Measurements from ENCODE around the gene ANKH.

ANKH gene

DNA sequence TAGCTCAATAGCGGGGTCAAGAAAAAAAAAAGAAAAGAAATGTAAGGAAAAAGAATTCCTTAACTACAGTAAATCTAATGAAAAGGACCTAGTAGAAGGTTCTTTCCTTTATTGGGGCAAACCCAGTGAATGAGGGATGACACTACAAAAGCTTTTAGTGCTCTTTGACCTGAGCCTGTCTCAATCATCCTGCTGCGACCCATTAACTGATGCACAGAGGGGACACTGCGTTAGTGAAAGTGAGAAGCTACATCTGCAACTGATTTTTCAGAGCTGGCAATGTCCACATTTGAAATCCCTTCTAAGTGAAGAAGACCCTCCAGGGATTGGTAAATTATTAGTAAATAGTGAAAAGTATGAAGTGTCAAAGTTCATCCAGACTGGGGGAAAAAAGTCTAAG, 106.0 kb downstream of the ANKH start:
- no peak overlapping the region for H3K4me3 ChIP-seq (ENCODE audit: low read depth, low read length)
- no peaks in the 10 kb centered on the region for H3K79me2 ChIP-seq (ENCODE audit: control insufficient read depth, insufficient read depth, low read length, poor library complexity)
- DNase-seq, result no peak
- H2AFZ ChIP-seq (ENCODE audit: insufficient read depth, low read length, poor library complexity), result no peak overlapping the region
- no peaks in the 10 kb centered on the region for H3K36me3 ChIP-seq (ENCODE audit: control insufficient read depth in 1 of 2, insufficient read depth in 2 of 2, low read length in 2 of 2)
- no peak overlapping the region for H2BK120ac ChIP-seq (ENCODE audit: insufficient read depth, low read length, poor library complexity)
- H2BK5ac ChIP-seq (ENCODE audit: low read depth, low read length, poor library complexity), result no peak overlapping the region
- H3K79me1 ChIP-seq (ENCODE audit: low read length), result no peaks in the 10 kb centered on the region
- no peak overlapping the region for H3K4me2 ChIP-seq (ENCODE audit: low read length)
- H3K18ac ChIP-seq (ENCODE audit: low read length), result no peak overlapping the region
- WGBS (ENCODE audit: extremely low coverage, insufficient coverage, insufficient read length), result no CpG with 5 or more reads among the region's 3 CpGs
- H4K8ac ChIP-seq (ENCODE audit: low read depth, low read length), result no peak overlapping the region
- H3K14ac ChIP-seq (ENCODE audit: low read length), result no peak overlapping the region
- no peak overlapping the region for H3K27ac ChIP-seq (ENCODE audit: low read depth, low read length)
- H2AK5ac ChIP-seq (ENCODE audit: low read length), result no peak overlapping the region
- no peaks in the 10 kb centered on the region for H3K4me1 ChIP-seq (ENCODE audit: control insufficient read depth in 1 of 2, insufficient read depth in 2 of 2, low read length in 2 of 2)
- H4K12ac ChIP-seq (ENCODE audit: low read depth, low read length), result no peak overlapping the region
- no peak overlapping the region for H4K91ac ChIP-seq (ENCODE audit: low read depth, low read length)
- H3K27me3 ChIP-seq (ENCODE audit: insufficient read depth, low read length), result no peaks in the 10 kb centered on the region
- no peak overlapping the region for H3K4ac ChIP-seq (ENCODE audit: low read depth, low read length)
- H3K9ac ChIP-seq (ENCODE audit: low read length), result no peak overlapping the region
- no peaks in the 10 kb centered on the region for H3K9me3 ChIP-seq (ENCODE audit: insufficient read depth, low read depth, low read length)
- H2BK12ac ChIP-seq (ENCODE audit: low read length), result no peak overlapping the region
- H3K23ac ChIP-seq (ENCODE audit: low read length), result no peak overlapping the region

DNA sequence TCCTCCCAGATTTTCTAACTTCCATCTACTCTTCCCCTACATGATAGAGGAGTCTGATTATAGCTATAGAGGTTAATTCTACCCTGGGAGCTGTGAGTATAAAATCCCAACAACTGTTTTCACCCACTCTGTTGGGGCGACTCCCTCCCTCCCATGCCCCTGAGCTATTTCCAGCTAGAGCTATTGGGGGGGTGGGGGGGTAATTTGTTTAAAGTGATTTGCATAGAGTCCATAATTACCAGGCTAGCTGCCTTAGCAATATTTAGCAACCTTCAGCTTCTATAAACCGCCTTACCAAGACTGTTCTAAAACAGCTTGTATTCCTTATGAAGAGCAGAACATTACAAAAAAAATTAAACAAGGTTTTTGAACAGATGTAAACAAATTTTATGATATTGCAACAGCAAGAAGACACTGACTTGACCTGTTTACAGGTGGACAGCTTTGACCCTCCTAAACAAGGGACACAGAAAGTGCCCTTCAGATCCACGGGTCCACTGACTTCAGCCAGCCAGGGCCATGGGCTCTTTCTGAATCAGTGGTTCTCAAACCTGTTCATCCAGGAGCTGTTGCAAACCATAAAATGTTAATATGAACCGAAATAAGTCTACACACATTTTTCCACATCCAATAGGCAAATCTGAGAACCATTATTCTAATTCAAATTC, 108.9 kb downstream of the ANKH start:
- no peak overlapping the region for H4K12ac ChIP-seq (ENCODE audit: low read depth, low read length)

DNA sequence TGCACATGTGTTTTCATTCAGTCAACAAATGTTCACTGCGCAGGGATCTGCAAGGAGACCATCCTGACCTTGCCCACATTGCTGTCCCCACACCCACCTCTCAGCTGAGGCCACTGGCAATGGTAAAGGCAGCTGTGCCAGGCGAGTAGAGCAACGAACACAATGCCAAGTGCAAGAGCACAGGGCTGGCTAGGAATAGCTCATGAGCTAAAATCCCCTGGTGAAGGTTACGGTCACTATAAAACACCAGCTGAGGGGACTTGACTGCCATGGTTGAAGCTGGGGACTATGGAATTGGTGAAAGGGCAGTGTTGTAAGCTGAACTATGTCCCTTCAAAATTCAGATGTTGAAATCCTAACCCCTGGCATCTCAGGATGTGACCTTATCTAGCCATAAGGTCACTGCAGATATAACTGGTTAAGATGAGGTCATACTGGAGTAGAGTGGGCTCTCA, 111.0 kb downstream of the ANKH start:
- H3K23ac ChIP-seq (ENCODE audit: low read length), result no peak overlapping the region
- H3K36me3 ChIP-seq (ENCODE audit: control insufficient read depth in 1 of 2, insufficient read depth in 2 of 2, low read length in 2 of 2), result no peaks in the 10 kb centered on the region
- DNase-seq, result no peak
- no peak overlapping the region for H2BK120ac ChIP-seq (ENCODE audit: insufficient read depth, low read length, poor library complexity)
- H3K79me2 ChIP-seq (ENCODE audit: control insufficient read depth, insufficient read depth, low read length, poor library complexity), result no peaks in the 10 kb centered on the region
- no peak overlapping the region for H3K27ac ChIP-seq (ENCODE audit: low read depth, low read length)
- H3K14ac ChIP-seq (ENCODE audit: low read length), result no peak overlapping the region
- H3K9me3 ChIP-seq (ENCODE audit: insufficient read depth, low read depth, low read length), result no peaks in the 10 kb centered on the region
- no peak overlapping the region for H2BK5ac ChIP-seq (ENCODE audit: low read depth, low read length, poor library complexity)
- H2BK12ac ChIP-seq (ENCODE audit: low read length), result no peak overlapping the region
- H3K9ac ChIP-seq (ENCODE audit: low read length), result no peak overlapping the region
- H3K79me1 ChIP-seq (ENCODE audit: low read length), result no peaks in the 10 kb centered on the region
- H3K18ac ChIP-seq (ENCODE audit: low read length), result no peak overlapping the region
- no peak overlapping the region for H4K8ac ChIP-seq (ENCODE audit: low read depth, low read length)
- no peak overlapping the region for H3K4me2 ChIP-seq (ENCODE audit: low read length)
- H3K4me1 ChIP-seq (ENCODE audit: control insufficient read depth in 1 of 2, insufficient read depth in 2 of 2, low read length in 2 of 2), result no peaks in the 10 kb centered on the region
- no peak overlapping the region for H2AFZ ChIP-seq (ENCODE audit: insufficient read depth, low read length, poor library complexity)
- H3K27me3 ChIP-seq (ENCODE audit: insufficient read depth, low read length), result no peaks in the 10 kb centered on the region
- WGBS (ENCODE audit: extremely low coverage, insufficient coverage, insufficient read length), result no CpG with 5 or more reads among the region's 4 CpGs
- no peak overlapping the region for H4K91ac ChIP-seq (ENCODE audit: low read depth, low read length)
- H3K4me3 ChIP-seq (ENCODE audit: low read depth, low read length), result no peak overlapping the region
- no peak overlapping the region for H4K12ac ChIP-seq (ENCODE audit: low read depth, low read length)
- H2AK5ac ChIP-seq (ENCODE audit: low read length), result no peak overlapping the region
- no peak overlapping the region for H3K4ac ChIP-seq (ENCODE audit: low read depth, low read length)

More for the DNA sequence above, 108.9 kb downstream of the ANKH start:
- Histone ChIP-seq H3K4me3 (ENCODE audit: low read depth, low read length) (no peak overlapping the region), H2BK5ac (ENCODE audit: low read depth, low read length, poor library complexity) (no peak overlapping the region), H2BK120ac (ENCODE audit: insufficient read depth, low read length, poor library complexity) (no peak overlapping the region), H3K36me3 (ENCODE audit: control insufficient read depth in 1 of 2, insufficient read depth in 2 of 2, low read length in 2 of 2) (no peaks in the 10 kb centered on the region), H3K4me1 (ENCODE audit: control insufficient read depth in 1 of 2, insufficient read depth in 2 of 2, low read length in 2 of 2) (no peaks in the 10 kb centered on the region), H4K8ac (ENCODE audit: low read depth, low read length) (no peak overlapping the region), H3K4ac (ENCODE audit: low read depth, low read length) (no peak overlapping the region), H3K27ac (ENCODE audit: low read depth, low read length) (no peak overlapping the region), H3K14ac (ENCODE audit: low read length) (no peak overlapping the region), H3K79me1 (ENCODE audit: low read length) (no peaks in the 10 kb centered on the region), H3K9ac (ENCODE audit: low read length) (no peak overlapping the region), H2AK5ac (ENCODE audit: low read length) (no peak overlapping the region), H3K4me2 (ENCODE audit: low read length) (no peak overlapping the region), H2AFZ (ENCODE audit: insufficient read depth, low read length, poor library complexity) (no peak overlapping the region), H3K79me2 (ENCODE audit: control insufficient read depth, insufficient read depth, low read length, poor library complexity) (no peaks in the 10 kb centered on the region), H4K91ac (ENCODE audit: low read depth, low read length) (no peak overlapping the region), H3K18ac (ENCODE audit: low read length) (no peak overlapping the region), H3K23ac (ENCODE audit: low read length) (no peak overlapping the region), H3K9me3 (ENCODE audit: insufficient read depth, low read depth, low read length) (no peaks in the 10 kb centered on the region), H3K27me3 (ENCODE audit: insufficient read depth, low read length) (no peaks in the 10 kb centered on the region), H2BK12ac (ENCODE audit: low read length) (no peak overlapping the region)
- WGBS (ENCODE audit: extremely low coverage, insufficient coverage, insufficient read length), result no CpG with 5 or more reads among the region's 4 CpGs
- DNase-seq, result no peak

DNA sequence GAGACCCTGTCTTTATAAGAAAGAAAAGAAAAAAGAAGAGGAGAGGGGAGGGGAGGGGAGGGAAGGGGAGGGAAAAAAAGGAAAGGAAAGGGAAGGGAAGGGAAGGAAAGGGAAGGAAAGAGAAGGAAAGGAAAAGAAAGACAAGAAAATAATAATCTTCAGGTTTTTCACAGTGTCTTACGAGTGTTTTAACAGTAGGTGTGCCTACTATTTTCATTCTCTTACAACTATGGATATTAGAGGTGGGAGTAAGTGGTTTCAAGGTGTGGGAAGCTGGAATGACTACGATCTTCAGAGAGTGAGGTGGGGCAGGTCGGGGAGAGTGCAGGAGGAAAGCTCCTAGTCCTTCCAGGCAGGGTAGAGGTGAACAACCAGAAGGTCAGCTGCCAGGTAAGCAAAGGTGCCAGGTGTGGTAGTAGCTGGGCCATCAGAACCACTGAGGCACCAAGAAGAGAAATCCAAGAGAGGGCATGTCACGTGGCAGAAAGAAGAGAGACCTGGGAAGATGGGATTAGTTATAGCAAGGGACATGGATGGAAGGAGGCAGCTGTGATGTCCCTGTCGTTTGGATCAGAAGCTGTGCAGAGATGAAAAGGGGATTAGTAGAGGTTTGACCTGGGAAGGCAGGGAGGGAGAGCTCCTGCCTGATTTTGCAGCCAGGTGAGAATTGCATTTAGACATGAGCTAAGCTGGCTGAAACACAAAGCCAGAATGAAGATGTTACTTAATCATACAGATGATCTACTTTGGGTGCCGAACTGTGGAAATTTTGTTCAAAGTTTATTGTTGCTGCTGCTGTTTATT, 111.6 kb downstream of the ANKH start:
- Histone ChIP-seq H3K23ac (ENCODE audit: low read length) (no peak overlapping the region), H2AK5ac (ENCODE audit: low read length) (no peak overlapping the region), H3K4me2 (ENCODE audit: low read length) (no peak overlapping the region), H4K91ac (ENCODE audit: low read depth, low read length) (no peak overlapping the region), H3K9ac (ENCODE audit: low read length) (no peak overlapping the region), H3K79me1 (ENCODE audit: low read length) (no peaks in the 10 kb centered on the region), H2AFZ (ENCODE audit: insufficient read depth, low read length, poor library complexity) (no peak overlapping the region), H4K12ac (ENCODE audit: low read depth, low read length) (no peak overlapping the region), H2BK120ac (ENCODE audit: insufficient read depth, low read length, poor library complexity) (no peak overlapping the region), H2BK5ac (ENCODE audit: low read depth, low read length, poor library complexity) (no peak overlapping the region), H2BK12ac (ENCODE audit: low read length) (no peak overlapping the region), H3K4ac (ENCODE audit: low read depth, low read length) (no peak overlapping the region), H3K18ac (ENCODE audit: low read length) (no peak overlapping the region), H4K8ac (ENCODE audit: low read depth, low read length) (no peak overlapping the region), H3K27ac (ENCODE audit: low read depth, low read length) (no peak overlapping the region), H3K36me3 (ENCODE audit: control insufficient read depth in 1 of 2, insufficient read depth in 2 of 2, low read length in 2 of 2) (no peaks in the 10 kb centered on the region), H3K27me3 (ENCODE audit: insufficient read depth, low read length) (no peaks in the 10 kb centered on the region), H3K14ac (ENCODE audit: low read length) (no peak overlapping the region), H3K4me3 (ENCODE audit: low read depth, low read length) (no peak overlapping the region), H3K79me2 (ENCODE audit: control insufficient read depth, insufficient read depth, low read length, poor library complexity) (no peaks in the 10 kb centered on the region), H3K4me1 (ENCODE audit: control insufficient read depth in 1 of 2, insufficient read depth in 2 of 2, low read length in 2 of 2) (no peaks in the 10 kb centered on the region), H3K9me3 (ENCODE audit: insufficient read depth, low read depth, low read length) (no peaks in the 10 kb centered on the region)
- no peak for DNase-seq
- no CpG with 5 or more reads among the region's 6 CpGs for WGBS (ENCODE audit: extremely low coverage, insufficient coverage, insufficient read length)
